C4-2B (cell line): Measurements from ENCODE around the gene AP1G2.

Experiments
- H3K27ac ChIP-seq: fragments of 450-650 bp; 2 replicates; pipeline ENCODE4 v1.5.1; 2017
- ZFX ChIP-seq: fragments of 450-650 bp; IDR thresholded peaks from 2 replicates; pipeline ENCODE4 v1.6.1; 2017
- TF ChIP-seq, protein P1 (sequence below): fragments of 450-650 bp; conservative IDR thresholded peaks from 2 replicates; pipeline ENCODE4 v1.5.1; 2017; ENCODE audit warnings: mild to moderate bottlenecking

AP1G2 gene

GRCh38 chr14:23536494-23536893 lies 31.1 kb downstream of the AP1G2 start:
- H3K27ac ChIP-seq = no peak overlapping the region
- no peak for TF ChIP-seq ZFX
- TF ChIP-seq, protein P1, sequence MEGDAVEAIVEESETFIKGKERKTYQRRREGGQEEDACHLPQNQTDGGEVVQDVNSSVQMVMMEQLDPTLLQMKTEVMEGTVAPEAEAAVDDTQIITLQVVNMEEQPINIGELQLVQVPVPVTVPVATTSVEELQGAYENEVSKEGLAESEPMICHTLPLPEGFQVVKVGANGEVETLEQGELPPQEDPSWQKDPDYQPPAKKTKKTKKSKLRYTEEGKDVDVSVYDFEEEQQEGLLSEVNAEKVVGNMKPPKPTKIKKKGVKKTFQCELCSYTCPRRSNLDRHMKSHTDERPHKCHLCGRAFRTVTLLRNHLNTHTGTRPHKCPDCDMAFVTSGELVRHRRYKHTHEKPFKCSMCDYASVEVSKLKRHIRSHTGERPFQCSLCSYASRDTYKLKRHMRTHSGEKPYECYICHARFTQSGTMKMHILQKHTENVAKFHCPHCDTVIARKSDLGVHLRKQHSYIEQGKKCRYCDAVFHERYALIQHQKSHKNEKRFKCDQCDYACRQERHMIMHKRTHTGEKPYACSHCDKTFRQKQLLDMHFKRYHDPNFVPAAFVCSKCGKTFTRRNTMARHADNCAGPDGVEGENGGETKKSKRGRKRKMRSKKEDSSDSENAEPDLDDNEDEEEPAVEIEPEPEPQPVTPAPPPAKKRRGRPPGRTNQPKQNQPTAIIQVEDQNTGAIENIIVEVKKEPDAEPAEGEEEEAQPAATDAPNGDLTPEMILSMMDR = no peak

GRCh38 chr14:23535943-23536342 lies 31.6 kb downstream of the AP1G2 start:
- TF ChIP-seq, protein P1 = no peak
- no peak for TF ChIP-seq ZFX
- no peak overlapping the region for H3K27ac ChIP-seq

DNA sequence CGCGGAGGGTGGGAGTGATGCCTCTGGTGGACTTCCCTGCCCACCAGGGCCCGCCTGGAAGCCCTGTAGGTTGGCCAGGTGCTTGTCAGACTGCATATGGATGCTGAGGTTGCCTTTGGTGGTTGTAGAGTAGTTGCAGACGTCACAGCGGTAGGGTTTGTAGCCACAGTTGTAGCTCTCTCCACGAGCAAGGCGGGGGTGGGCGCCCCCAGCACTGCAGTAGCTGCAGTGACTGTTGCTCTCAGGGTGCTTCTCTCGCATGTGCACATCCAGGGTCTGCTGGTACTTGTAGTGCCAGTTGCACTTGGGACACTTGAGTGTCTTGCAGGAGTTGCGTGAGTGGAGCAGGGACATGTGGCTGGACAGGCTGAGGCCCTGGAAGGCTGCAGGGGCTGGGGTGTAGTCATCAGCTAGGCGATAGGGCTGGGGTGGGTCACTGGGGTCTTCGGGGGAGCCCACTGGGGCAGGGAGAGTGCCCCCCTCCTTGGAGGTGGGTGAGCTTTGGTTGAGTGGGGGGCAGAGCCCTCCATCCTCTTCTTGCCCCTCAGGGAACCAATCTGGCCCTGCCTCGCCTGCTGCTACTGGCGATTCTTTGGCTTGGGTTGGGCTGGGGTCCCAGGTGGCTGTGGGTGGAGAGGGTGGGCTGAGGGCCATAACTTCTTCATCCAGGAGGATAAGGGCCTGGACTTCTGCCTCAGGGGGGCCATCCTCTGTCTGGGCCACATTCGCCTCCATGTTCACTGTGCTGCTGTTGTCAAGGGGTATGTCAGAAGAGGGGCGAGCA lies 33.7 kb downstream of the AP1G2 start:
- H3K27ac ChIP-seq = no peak overlapping the region
- TF ChIP-seq, protein P1 = no peak
- TF ChIP-seq ZFX = no peak

DNA sequence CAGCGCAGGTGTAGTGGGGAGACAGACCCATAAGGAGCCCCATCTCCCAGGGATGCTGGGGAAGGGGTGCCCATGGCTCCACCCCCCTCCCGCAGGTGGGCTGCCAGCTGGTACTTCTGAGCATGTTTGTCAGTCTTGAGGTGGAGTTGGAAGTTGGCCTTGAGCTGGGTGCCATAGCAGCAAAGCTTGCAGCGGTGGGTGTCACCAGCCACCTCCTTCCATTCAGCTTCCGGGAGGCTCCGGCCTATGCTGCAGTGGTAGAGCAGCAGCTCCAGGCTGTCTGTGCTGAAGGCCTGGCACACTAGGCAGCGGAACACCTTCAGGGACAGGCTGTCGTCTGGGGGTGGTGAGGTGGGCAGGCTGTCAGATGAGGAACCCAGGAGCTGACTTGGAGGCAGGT lies 34.9 kb downstream of the AP1G2 start:
- H3K27ac ChIP-seq = no peak overlapping the region
- no peak for TF ChIP-seq ZFX
- TF ChIP-seq, protein P1 = no peak

GRCh38 chr14:23531391-23531790 lies 36.2 kb downstream of the AP1G2 start:
- H3K27ac ChIP-seq = no peak overlapping the region
- TF ChIP-seq, protein P1 = no peak
- TF ChIP-seq ZFX = no peak

DNA sequence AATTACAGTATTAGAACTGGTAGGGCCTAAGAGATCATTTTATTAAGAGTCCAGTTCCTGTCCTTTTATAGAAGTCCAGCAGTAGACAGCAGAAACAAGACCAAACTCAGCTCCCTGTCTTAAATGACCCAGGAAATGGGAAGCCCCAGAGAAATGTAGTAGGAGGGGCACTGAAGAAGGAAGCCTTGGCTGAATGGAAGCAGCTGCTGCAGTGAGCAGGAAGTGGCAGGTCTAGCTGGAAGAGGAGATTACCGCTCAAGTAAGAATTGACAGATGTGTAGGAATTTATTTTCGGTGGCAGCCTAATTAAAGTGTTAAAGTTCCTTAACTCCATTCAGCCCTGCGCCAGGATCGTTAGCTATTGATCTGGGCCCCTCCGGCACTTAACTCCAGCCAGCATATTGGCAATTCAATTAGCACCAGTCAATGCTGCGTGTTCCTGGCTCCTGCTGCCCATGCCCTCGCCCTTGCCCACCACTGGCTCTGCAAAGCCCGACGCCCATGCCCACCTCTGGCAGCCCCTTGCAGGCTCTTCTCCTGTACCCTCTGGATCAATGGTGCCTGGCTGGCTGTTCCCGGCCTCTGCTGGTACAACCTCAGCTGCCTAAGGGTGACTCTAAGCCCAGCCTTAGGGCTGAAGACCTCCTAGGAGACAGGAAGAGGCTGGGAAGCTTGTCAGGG lies 37.1 kb downstream of the AP1G2 start:
- TF ChIP-seq ZFX = no peak
- TF ChIP-seq, protein P1 = no peak
- no peak overlapping the region for H3K27ac ChIP-seq

- no peak for TF ChIP-seq ZFX
- TF ChIP-seq, protein P1 = no peak
- H3K27ac ChIP-seq = no peak overlapping the region
These were observed 38.6 kb downstream of the AP1G2 start for GRCh38 chr14:23529016-23529415.
